ENCODE results near the gene GLI1.

Gene GLI1

DNA sequence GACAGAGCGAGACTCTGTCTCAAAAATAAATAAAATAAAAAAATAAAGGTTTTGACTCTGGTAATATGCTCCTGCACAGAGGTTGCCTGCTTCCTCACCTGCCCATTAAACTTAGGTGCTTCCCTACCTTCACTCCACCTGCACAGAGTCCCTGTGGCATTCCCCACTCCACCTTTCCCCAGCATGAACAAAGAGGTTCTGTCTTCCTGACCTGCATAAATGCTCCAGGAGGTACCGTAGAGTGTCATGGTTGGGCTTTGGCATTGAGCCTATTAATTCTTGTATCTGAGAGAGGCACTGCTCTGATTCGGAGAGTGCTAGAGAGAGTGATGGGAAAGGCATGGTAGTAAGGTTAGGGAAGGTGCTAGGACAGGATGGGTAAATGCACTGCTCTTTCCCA lies 13.8 kb downstream of the GLI1 start:
- TF ChIP-seq, protein P1, sequence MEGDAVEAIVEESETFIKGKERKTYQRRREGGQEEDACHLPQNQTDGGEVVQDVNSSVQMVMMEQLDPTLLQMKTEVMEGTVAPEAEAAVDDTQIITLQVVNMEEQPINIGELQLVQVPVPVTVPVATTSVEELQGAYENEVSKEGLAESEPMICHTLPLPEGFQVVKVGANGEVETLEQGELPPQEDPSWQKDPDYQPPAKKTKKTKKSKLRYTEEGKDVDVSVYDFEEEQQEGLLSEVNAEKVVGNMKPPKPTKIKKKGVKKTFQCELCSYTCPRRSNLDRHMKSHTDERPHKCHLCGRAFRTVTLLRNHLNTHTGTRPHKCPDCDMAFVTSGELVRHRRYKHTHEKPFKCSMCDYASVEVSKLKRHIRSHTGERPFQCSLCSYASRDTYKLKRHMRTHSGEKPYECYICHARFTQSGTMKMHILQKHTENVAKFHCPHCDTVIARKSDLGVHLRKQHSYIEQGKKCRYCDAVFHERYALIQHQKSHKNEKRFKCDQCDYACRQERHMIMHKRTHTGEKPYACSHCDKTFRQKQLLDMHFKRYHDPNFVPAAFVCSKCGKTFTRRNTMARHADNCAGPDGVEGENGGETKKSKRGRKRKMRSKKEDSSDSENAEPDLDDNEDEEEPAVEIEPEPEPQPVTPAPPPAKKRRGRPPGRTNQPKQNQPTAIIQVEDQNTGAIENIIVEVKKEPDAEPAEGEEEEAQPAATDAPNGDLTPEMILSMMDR (IDR thresholded peaks at IDR 0.05): no peak

DNA sequence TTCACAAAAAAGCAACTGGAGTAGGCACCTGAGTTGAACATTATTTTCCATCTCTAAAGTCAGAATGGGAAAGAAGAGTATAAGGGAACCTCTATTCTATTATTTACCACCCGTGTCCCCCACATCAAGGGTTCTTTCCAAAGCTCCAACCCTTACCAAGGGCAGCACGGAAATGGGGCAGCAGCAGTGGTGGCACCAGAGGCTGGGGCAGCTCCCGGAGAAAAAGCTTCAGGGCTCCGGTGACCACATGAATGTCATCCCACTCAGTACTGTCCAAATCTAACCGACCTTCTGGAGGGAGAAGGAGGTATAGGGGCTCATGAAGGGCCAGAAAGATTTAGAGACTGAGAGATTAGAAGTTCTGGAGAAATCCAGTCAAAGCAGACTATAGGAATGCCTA lies 14.3 kb downstream of the GLI1 start:
- TF ChIP-seq, protein P1 (IDR thresholded peaks at IDR 0.05): no peak

DNA sequence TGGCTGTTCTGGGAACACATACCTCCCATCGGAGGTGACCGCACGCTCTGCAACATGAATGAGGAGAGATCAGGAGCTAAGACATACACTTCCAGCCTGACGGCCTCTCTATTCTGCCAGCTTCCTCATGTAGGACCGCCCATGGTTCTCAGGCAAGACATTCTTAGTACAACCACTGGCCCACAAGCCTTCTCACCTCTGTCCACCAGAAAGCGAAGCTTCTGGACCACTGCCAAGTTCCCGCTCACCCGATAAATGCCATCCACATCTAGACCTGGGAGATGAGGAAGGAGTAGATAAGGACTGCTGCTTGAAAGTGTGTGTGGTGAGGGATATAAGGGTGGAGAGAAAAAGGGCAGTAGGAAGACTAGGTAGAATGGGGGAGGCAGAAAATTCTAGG lies 14.8 kb downstream of the GLI1 start:
- TF ChIP-seq, protein P1 (IDR thresholded peaks at IDR 0.05): no peak

DNA sequence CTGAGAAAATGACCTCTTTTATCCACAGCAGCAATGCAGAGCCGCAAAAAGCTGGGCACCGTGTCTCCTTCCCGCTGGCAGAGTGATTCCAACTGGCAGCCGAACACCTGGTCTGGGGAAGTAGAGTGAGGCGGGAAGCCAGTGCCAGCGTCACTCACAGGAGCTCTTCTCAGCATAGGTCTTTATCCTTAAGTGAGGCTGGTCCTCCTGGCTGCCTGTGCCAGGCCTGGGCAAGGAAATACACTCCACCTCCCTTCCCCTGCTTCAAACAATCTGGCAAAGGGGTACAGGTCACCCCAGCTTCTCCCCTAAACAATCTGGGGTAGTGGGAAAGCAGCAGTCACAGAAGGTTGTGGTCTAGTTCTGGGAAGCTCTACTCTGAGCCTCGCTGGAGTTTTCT lies 15.3 kb downstream of the GLI1 start:
- TF ChIP-seq, protein P1 (IDR thresholded peaks at IDR 0.05): no peak

DNA sequence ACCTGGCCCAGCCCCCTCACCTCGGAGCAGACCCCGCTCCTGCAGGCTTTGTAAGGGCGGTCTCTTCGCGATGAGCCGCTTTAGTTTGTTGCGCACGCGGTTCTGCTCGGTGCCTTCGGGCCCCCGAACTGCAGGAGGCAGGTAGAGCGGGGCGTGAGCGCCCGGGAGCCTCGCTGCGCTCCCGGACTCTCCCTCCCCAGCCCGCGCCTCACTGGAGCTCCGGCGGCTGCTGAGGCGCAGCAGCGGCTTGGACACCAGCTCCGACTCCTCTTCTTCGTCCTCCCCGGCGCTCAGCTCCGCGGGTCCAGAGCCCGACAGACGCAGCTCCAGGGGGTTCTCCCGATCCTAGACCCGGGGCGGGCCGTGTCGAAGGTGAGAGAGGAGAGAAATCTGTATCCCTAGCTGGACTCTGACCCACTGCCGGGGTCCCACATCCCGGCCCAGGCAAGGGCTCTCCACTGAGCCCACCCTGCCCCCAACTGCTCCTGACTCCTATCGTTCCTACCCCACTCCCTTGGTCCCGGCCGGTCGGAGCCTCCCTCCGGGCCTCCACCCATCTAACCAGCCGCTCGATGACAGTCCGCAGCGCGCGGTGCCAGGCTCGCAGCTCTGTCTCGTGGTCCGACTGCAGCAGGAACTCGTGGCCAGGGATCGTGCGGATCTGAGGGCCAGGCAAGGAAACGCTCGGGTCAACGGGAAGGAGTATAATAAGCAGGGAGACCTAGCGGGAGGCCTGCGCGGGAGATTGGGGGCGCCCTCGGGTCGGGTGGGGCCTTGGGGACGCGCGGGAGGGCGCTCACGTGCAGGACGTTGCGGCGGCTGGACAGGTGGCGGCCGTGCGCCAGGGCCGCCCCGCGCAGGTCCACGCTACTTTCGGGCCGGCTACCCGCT lies 15.9 kb downstream of the GLI1 start:
- TF ChIP-seq, protein P1 (IDR thresholded peaks at IDR 0.05): no peak

DNA sequence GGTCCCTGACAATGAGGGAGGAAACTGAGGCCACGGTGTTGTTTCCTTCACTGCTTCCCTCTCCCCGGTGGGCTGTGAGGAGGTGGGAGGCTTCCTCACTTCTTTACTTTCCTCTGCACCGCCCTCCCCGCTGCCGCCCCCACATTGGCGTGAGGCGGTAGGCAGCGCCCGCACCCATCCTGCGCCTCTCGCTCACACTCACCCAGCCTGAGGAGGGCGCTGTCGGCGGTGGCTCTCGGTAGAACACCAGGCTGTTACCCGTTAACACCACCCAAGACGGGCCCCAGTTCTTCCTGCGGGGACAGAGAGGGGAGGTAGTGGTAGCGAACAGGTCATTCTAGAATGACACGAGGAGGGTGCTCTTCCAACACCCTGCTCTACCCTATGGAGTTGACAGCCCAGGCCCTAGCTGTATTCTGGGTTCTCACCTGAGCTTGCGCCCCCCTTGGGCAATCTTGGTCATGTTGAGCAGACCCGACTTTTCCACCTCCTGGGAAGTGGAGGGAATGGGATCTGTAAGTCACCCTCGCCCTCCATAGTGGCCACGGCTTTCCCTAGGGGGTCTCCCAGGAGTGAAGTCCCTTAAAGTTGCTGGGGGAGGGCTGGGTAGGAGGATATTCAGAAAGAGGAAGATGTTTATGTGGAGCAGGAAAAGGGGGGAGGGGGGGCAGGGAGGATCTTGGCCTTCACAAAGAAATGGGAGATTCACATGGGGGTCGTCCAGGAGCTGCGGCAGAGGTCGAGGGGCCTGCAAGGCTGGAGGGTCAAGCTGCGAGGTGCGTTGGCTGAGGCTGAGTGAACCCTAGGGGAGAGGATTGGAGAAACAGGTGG lies 16.8 kb downstream of the GLI1 start:
- TF ChIP-seq, protein P1 (IDR thresholded peaks at IDR 0.05): no peak

DNA sequence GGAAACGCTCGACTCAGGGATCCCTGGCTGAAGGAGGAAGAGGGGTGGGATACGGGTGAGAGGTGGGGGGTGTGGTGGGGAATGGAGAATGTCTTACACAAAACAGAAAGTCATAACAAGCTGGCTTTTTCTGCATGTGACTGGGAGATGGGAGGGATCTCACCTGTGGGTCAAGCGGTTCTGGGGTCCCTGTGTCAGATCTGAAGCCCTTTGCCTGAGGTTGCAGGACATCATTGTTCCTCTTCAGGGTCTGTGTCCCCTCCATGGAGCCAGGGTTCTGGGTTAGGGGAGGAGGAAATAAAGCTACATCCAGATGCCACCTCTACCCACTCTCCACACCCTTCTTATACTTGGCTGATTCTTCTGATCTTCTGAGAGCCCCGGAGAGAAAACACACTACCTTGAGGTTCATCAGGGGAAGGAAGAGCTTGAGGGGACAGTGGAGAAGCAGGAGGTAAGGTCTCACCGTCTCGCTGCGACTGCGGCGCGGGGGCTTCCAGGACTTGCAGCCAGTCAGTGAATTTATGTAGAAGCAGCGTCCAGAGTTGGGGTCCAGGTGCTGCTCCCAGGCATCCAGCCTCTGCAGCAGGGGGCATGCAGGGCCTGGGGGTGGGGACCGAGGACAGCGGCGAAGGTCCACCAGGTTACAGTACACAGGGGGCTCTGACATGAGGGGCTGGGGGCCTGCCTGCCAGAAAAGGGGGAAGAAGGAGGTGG lies 17.6 kb downstream of the GLI1 start:
- TF ChIP-seq, protein P1 (IDR thresholded peaks at IDR 0.05): no peak

All from LNCAP (cell line).